ENCODE results near the gene MT2A. TPM values are rescaled to one million over a fixed set of nuclear protein-coding genes. Genes with fewer than 3 reads are reported as not detected.

The MT2A gene
- total and polyA plus RNA-seq, 2 donors from 2014 or later: 315 to 507 TPM

DNA sequence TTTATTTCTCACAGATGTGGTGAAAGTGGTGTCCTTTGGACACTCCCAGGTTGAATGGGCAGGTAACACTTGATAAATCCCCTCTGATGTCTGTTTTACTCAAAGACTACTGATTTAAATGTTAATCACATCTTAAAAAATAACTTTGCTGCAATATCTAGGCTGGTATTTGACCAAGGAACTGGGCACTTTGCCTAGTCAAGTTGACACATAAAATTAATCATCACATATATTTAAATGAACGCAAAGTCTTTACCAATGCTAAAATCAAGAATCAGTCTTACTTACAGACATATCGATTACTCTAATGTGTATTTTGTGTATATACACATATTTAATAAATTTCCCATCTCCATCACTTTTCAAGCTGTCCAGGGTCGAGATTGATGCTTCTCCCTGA lies 7.0 kb downstream of the MT2A start:
- Histone ChIP-seq H3K9me3 (ENCODE audit: control insufficient read depth in 2 of 3, insufficient read depth in 1 of 3, low read length in 3 of 3) (no peaks in the 10 kb centered on the region), H3K27me3 (ENCODE audit: control insufficient read depth, insufficient read depth, low read length) (peaks cover 9% of the 10 kb centered on the region), H3K36me3 (ENCODE audit: control insufficient read depth in 2 of 3, insufficient read depth in 3 of 3, low read length in 3 of 3) (no peaks in the 10 kb centered on the region), H3K4me1 (ENCODE audit: control insufficient read depth in 2 of 3, insufficient read depth in 2 of 3, low read depth in 1 of 3, low read length in 3 of 3) (peaks cover 0 to 27% (median 7%) of the 10 kb centered on the region in 3 donors), H3K4me3 (ENCODE audit: low read length in 3 of 3) (no peak overlapping the region), H3K27ac (ENCODE audit: low read depth in 2 of 2, low read length in 2 of 2) (no peak overlapping the region), H3K9ac (ENCODE audit: low read length in 3 of 3) (no peak overlapping the region)
- TF ChIP-seq, protein P1, sequence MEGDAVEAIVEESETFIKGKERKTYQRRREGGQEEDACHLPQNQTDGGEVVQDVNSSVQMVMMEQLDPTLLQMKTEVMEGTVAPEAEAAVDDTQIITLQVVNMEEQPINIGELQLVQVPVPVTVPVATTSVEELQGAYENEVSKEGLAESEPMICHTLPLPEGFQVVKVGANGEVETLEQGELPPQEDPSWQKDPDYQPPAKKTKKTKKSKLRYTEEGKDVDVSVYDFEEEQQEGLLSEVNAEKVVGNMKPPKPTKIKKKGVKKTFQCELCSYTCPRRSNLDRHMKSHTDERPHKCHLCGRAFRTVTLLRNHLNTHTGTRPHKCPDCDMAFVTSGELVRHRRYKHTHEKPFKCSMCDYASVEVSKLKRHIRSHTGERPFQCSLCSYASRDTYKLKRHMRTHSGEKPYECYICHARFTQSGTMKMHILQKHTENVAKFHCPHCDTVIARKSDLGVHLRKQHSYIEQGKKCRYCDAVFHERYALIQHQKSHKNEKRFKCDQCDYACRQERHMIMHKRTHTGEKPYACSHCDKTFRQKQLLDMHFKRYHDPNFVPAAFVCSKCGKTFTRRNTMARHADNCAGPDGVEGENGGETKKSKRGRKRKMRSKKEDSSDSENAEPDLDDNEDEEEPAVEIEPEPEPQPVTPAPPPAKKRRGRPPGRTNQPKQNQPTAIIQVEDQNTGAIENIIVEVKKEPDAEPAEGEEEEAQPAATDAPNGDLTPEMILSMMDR (IDR thresholded peaks at IDR 0.05; ENCODE audit: borderline replicate concordance, extremely low read depth, insufficient read depth): no peak
- no peak for DNase-seq
- intact Hi-C loops (cut with DNase I): no loop called here
- FAIRE-seq: no peak

DNA sequence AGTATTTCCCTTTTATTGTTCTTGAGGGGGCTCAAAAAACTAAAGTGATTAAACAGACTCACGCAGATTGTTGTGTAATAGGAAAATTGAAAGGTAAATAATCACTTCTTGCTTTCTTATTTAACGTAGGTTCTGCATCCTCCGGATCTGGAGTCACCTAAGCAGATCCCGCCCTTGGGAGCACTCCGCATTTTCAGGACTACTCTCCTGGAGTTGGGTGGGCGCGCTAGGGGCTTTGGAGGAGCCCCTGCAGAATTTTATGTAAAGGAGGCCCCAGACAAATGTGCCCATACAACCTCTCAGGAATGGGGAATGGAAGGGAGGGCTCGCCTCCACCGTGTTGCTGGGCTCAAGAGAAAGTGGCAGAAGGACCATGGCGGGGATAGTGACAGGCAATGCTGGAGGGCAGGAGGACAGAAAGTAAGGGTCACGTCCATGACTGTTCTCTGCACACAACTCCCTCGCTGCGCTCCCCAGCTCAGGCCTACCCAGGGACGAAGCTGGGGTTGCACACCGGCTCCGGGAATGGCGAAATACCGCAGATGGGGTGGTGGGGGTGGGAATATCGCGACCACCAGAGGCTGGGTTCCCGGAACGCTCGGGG lies 8.3 kb downstream of the MT2A start:
- peak in 1 of 5 donors; percentile 46 for DNase-seq
- TF ChIP-seq, protein P1 (IDR thresholded peaks at IDR 0.05; ENCODE audit: borderline replicate concordance, extremely low read depth, insufficient read depth): no peak
- no peak for FAIRE-seq
- Histone ChIP-seq H3K9ac (ENCODE audit: low read length in 3 of 3) (peak overlapping the region in 1 of 3 donors; percentile 63), H3K9me3 (ENCODE audit: control insufficient read depth in 2 of 3, insufficient read depth in 1 of 3, low read length in 3 of 3) (no peaks in the 10 kb centered on the region), H3K4me3 (ENCODE audit: low read length in 3 of 3) (peak overlapping the region in 2 of 3 donors; percentile 51 to 61), H3K36me3 (ENCODE audit: control insufficient read depth in 2 of 3, insufficient read depth in 3 of 3, low read length in 3 of 3) (no peaks in the 10 kb centered on the region), H3K4me1 (ENCODE audit: control insufficient read depth in 2 of 3, insufficient read depth in 2 of 3, low read depth in 1 of 3, low read length in 3 of 3) (peaks cover 0 to 14% (median 0%) of the 10 kb centered on the region in 3 donors), H3K27ac (ENCODE audit: low read depth in 2 of 2, low read length in 2 of 2) (peak overlapping the region; percentile 25 to 45), H3K27me3 (ENCODE audit: control insufficient read depth, insufficient read depth, low read length) (peaks cover 9% of the 10 kb centered on the region)
- intact Hi-C loops (cut with DNase I): no loop called here

- TF ChIP-seq, protein P1 (IDR thresholded peaks at IDR 0.05; ENCODE audit: borderline replicate concordance, extremely low read depth, insufficient read depth): no peak
- H3K9me3 ChIP-seq (ENCODE audit: control insufficient read depth in 2 of 3, insufficient read depth in 1 of 3, low read length in 3 of 3): no peaks in the 10 kb centered on the region
- H3K9ac ChIP-seq (ENCODE audit: low read length in 3 of 3): peak overlapping the region in 2 of 3 donors; percentile 63 to 81
- peak overlapping the region in 2 of 3 donors; percentile 61 to 75 for H3K4me3 ChIP-seq (ENCODE audit: low read length in 3 of 3)
- no peaks in the 10 kb centered on the region for H3K36me3 ChIP-seq (ENCODE audit: control insufficient read depth in 2 of 3, insufficient read depth in 3 of 3, low read length in 3 of 3)
- intact Hi-C loops (cut with DNase I): no loop called here
- peaks cover 9% of the 10 kb centered on the region for H3K27me3 ChIP-seq (ENCODE audit: control insufficient read depth, insufficient read depth, low read length)
- H3K27ac ChIP-seq (ENCODE audit: low read depth in 2 of 2, low read length in 2 of 2): peak overlapping the region; percentile 25 to 30
- FAIRE-seq: no peak
- H3K4me1 ChIP-seq (ENCODE audit: control insufficient read depth in 2 of 3, insufficient read depth in 2 of 3, low read depth in 1 of 3, low read length in 3 of 3): peaks cover 0 to 13% (median 0%) of the 10 kb centered on the region in 3 donors
- peak; percentile 67 to 93 (median 74) for DNase-seq
These were observed 9.1 kb downstream of the MT2A start for GRCh38 chr16:56617212-56618085.

All from kidney (tissue), 14 donors.